Neutrophil (primary cell): ENCODE results near the gene TRIM10.
"Not testable (repeated sequence)": the region's sequence is repeated elsewhere in the genome, so short reads cannot be mapped to it uniquely, and the experiment has no call there.

Source experiments
- H3K27ac ChIP-seq: fragments of 200-600 bp; sonication (generic); 2 replicates; pipeline ENCODE4 v1.5.1; 2016; ENCODE audit warnings: mild to moderate bottlenecking, moderate library complexity
- H3K27me3 ChIP-seq: fragments of 200-600 bp; sonication (generic); 2 replicates; pipeline ENCODE4 v1.6.0; 2016; ENCODE audit warnings: mild to moderate bottlenecking
- H3K36me3 ChIP-seq: fragments of 200-600 bp; sonication (generic); 2 replicates; pipeline ENCODE4 v1.5.1; 2017
- H3K4me1 ChIP-seq, 2 experiments: fragments of 200-600 bp in 1 of 2; sonication (generic) in 1 of 2; 1 replicate in 1 of 2; 2 replicates in 1 of 2; pipeline versions ENCODE4 v1.5.1 to v1.6.1; 2013 to 2016; ENCODE audit warnings: low read depth in 1 of 2, low read length in 1 of 2, mild to moderate bottlenecking in 1 of 2, moderate library complexity in 1 of 2; ENCODE audit not compliant: control insufficient read depth in 1 of 2, insufficient read depth in 1 of 2
- H3K4me3 ChIP-seq, 2 experiments: fragments of 200-600 bp in 1 of 2; sonication (generic) in 1 of 2; 1 replicate in 1 of 2; 2 replicates in 1 of 2; pipeline ENCODE4 v1.5.1; 2013 to 2016; ENCODE audit warnings: low read depth in 1 of 2, low read length in 1 of 2, mild to moderate bottlenecking in 1 of 2, moderate library complexity in 1 of 2
- H3K9me3 ChIP-seq: fragments of 200-600 bp; sonication (generic); 2 replicates; pipeline ENCODE4 v1.5.1; 2016
- TF ChIP-seq, protein P1 (sequence below): fragments of 200-600 bp; sonication (generic); IDR thresholded peaks from 2 replicates; pipeline ENCODE4 v1.5.1; 2016; ENCODE audit warnings: antibody characterized with exemption

TRIM10 gene

GRCh38 chr6:30143780-30144179 lies 17.2 kb downstream of the TRIM10 start:
- peaks cover 63% of the 10 kb centered on the region for H3K27me3 ChIP-seq
- H3K27ac ChIP-seq, result no peak overlapping the region
- no peak overlapping the region for H3K4me3 ChIP-seq
- no peaks in the 10 kb centered on the region for H3K4me1 ChIP-seq
- TF ChIP-seq, protein P1, sequence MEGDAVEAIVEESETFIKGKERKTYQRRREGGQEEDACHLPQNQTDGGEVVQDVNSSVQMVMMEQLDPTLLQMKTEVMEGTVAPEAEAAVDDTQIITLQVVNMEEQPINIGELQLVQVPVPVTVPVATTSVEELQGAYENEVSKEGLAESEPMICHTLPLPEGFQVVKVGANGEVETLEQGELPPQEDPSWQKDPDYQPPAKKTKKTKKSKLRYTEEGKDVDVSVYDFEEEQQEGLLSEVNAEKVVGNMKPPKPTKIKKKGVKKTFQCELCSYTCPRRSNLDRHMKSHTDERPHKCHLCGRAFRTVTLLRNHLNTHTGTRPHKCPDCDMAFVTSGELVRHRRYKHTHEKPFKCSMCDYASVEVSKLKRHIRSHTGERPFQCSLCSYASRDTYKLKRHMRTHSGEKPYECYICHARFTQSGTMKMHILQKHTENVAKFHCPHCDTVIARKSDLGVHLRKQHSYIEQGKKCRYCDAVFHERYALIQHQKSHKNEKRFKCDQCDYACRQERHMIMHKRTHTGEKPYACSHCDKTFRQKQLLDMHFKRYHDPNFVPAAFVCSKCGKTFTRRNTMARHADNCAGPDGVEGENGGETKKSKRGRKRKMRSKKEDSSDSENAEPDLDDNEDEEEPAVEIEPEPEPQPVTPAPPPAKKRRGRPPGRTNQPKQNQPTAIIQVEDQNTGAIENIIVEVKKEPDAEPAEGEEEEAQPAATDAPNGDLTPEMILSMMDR, result no peak
- no peaks in the 10 kb centered on the region for H3K9me3 ChIP-seq
- no peaks in the 10 kb centered on the region for H3K36me3 ChIP-seq

DNA sequence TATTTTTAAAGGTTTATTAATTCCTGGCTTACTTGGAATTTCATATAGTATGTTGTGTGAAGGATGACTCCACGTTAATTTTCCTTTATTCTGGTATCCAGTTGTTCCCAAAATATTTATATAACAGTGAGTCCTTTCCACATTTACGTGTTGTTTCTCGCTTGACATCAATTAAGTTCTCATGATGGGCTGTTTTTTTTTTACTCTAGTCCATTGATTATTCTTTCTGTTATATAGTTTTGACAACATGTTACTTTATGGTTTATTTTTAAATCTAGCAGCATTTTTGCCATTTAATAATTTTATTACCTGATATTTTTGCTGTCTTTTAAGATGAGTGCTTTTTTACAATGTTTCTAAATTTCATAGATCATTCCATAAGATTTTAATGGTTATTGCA lies 18.3 kb downstream of the TRIM10 start:
- no peaks in the 10 kb centered on the region for H3K36me3 ChIP-seq
- TF ChIP-seq, protein P1, result no peak
- peaks cover 74% of the 10 kb centered on the region for H3K27me3 ChIP-seq
- H3K9me3 ChIP-seq, result no peaks in the 10 kb centered on the region
- no peak overlapping the region for H3K27ac ChIP-seq
- H3K4me1 ChIP-seq, result no peaks in the 10 kb centered on the region
- H3K4me3 ChIP-seq, result no peak overlapping the region

- not testable (repeated sequence) for H3K27ac ChIP-seq, H3K9me3 ChIP-seq, H3K36me3 ChIP-seq, H3K4me3 ChIP-seq, H3K4me1 ChIP-seq
- peaks cover 92% of the 10 kb centered on the region for H3K27me3 ChIP-seq
These were observed 20.8 kb downstream of the TRIM10 start for GRCh38 chr6:30140240-30140639.

DNA sequence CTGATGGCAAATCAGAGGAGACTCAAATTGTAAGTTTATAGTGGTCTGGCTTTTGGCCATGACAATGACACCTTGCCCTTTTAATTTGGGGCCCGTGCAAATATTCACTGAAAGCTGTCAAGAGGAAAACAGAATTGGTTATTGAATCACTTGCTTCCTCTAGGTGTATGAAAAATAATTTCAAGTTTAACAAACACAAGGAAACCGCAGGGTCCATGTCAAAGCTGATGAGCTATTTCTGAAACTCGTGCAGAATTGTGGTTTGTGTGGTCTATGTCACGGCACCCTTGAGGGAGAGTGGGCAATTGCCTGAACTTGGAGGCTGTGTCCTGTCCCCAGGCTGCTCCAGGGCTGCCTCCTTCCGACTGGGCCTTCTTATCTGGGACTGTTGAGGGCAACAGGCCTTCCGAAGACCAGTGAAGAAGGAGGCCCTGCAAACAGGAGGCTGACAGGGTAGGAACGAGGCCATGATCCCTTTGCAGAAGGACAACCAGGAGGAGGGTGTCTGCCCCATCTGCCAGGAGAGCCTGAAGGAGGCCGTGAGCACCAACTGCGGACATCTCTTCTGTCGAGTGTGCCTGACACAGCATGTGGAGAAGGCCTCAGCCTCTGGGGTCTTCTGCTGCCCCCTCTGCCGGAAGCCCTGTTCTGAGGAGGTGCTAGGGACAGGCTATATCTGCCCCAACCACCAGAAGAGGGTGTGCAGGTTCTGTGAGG lies 24.3 kb downstream of the TRIM10 start:
- no peaks in the 10 kb centered on the region for H3K9me3 ChIP-seq
- no peak overlapping the region for H3K4me3 ChIP-seq
- TF ChIP-seq, protein P1, result no peak
- H3K27me3 ChIP-seq, result peaks cover 91% of the 10 kb centered on the region
- no peak overlapping the region for H3K27ac ChIP-seq
- H3K36me3 ChIP-seq, result no peaks in the 10 kb centered on the region
- H3K4me1 ChIP-seq, result no peaks in the 10 kb centered on the region

DNA sequence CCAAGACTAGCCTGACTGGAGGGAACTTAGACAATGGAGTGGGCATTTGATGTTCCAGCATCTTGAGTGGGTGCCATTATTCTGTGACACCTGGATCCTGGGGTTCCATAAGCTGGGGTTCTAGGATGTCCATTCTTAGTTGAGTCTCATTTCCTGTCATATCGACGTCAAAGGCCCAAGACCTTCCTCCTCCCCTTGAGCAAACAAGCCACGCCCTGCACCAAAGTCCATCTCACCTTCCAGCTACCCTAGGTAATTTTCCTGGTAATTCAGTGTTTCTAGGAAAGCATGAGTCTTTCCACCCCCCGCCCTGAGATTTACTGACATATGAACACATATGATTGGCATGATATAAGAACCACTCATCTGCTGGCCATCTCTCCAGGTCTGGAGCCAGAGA lies 25.3 kb downstream of the TRIM10 start, which contains the start of gene TRIM40:
Gene TRIM40, plus strand, starts transcription at position 384 of the 400 bp plus-strand sequence. CDS start 897 bp downstream, outside the sequence.
- Histone ChIP-seq H3K4me1 (peaks cover 3 to 4% of the 10 kb centered on the region in 2 experiments), H3K27me3 (peaks cover 91% of the 10 kb centered on the region), H3K36me3 (no peaks in the 10 kb centered on the region), H3K27ac (no peak within 1 kb of the TSS), H3K4me3 (no peak within 1 kb of the TSS), H3K9me3 (no peaks in the 10 kb centered on the region)
- TF ChIP-seq, protein P1, result no peak

GRCh38 chr6:30135147-30135546 lies 25.9 kb downstream of the TRIM10 start:
- TF ChIP-seq, protein P1, result no peak
- Histone ChIP-seq H3K27me3 (peaks cover 93% of the 10 kb centered on the region), H3K9me3 (no peaks in the 10 kb centered on the region), H3K4me1 (peaks cover 9 to 10% of the 10 kb centered on the region in 2 experiments), H3K27ac (no peak overlapping the region), H3K36me3 (no peaks in the 10 kb centered on the region), H3K4me3 (no peak overlapping the region)
